ENCODE results near the gene CACNB4.

- TF ChIP-seq, protein P1, sequence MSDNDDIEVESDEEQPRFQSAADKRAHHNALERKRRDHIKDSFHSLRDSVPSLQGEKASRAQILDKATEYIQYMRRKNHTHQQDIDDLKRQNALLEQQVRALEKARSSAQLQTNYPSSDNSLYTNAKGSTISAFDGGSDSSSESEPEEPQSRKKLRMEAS (IDR thresholded peaks at IDR 0.05; ENCODE audit: low read depth, low read length): no peak
- no peak for TF ChIP-seq POLR2A (IDR thresholded peaks at IDR 0.05; ENCODE audit: extremely low read depth, insufficient read length)
These were observed 31.0 kb downstream of the CACNB4 start for GRCh38 chr2:152067823-152068222.

Data from NB4 (cell line).